CD4-positive, alpha-beta T cell treated with Interleukin-4 for 1 hour (primary cell): ENCODE results near the gene TRIM8.

Experiments
- DNase-seq, 2 donors: peaks; one replicate each; pipeline ENCODE4 v3.0.0-alpha.2; 2020 to 2022

Gene TRIM8

DNA sequence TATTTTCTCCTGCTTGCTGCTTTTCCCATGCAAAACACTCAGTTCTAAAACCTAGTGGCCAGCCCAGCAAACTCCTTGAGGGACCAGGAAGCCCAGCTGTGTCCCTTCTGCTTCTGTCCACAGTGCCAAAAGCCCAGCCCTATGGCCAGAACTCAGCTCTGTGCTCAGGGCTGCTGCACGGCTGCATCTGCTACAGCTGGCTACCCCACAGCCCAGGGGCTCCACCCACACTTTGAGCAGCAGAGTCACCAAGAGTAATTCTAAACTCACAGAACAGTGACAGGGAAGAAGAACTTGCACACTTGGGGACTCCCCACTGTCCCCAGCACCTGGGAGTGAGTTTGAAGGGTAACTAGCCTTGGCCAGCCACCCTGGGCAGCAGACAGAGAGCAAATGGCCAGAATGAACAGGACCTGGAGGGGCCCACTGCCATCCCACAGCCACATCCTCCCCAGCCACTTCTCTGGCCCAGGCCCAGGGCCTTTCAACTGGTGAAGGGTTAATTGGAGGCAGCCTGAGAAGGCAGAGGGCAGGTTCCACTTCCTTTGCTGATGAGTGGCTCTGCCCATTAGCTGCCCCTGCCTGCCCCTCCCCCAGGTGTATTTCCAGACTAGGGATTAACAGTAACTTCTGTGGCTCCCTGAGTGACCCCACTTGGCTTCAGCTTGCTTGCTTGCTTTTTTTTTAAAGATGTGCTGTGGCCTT, 28.1 kb upstream of the TRIM8 start:
- no peak for DNase-seq

DNA sequence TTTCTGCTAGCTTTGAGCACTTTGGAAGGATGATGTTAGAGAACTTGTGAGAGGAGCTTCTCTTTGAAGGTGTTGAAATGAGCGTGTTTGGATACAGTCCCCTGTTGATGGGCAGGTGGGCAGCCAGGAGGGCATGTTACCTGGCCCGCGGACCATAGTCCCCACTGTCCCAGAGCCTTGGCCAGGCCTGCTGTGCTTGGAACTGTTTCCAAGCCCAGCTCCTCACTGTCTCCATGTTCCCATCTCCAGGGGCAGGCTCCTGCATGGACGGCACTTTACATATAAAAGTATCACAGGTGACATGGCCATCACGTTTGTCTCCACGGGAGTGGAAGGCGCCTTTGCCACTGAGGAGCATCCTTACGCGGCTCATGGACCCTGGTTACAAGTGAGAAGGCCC, 27.2 kb upstream of the TRIM8 start:
- no peak for DNase-seq

DNA sequence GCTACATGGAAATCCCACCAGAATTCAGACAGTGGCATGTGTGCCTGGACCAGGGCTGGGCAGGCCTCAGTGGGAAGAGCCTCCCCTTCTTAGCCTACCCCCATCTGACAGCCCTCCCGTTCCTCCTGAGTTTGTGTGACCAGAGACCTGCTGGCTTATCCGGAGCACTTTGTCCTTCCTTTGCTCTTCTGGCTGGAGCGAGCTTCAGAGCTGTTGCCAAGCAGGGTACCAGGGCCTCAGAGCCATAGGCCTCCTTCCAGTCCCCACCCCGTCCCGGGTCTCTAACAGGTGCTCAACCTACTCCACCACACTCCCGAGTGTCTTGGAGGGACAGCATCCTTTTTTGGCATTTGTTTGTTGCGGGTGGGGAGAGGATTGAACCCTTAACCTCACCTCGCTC, 26.5 kb upstream of the TRIM8 start:
- no peak for DNase-seq

DNA sequence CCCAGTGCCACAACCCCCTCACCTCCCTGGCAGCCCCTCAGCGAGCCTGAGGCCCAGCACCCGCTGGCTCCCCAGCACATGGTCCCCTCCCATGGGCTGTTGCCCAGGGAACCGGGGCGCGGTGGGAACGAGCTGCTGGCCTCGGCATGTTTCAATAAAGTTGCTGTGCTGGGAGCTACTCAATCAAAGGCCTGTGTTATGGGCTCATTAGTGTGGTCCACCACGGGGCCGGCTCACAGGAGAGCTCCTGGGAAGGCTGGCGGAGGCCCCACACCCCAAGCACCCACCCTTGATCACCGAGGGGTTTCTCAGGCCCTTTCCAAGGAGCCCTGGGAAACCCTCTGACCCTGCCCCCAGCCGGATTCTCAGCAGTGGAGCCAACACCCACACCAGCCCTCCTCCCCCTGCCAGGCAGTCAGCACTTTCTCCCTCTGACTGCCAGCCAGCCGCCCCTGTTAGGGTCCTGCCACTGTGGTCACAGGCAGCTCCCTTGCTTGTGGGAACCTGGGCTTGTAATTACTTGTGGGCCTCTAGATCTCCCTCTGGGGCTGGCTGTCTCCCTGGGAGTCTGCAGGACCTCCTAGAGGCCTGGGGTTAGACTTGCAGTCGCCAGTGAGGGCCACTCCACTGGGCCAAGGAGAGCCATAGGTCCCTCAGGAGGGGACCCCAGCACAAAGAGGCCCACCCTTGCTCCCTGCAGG, 24.8 kb upstream of the TRIM8 start:
- no peak for DNase-seq

DNA sequence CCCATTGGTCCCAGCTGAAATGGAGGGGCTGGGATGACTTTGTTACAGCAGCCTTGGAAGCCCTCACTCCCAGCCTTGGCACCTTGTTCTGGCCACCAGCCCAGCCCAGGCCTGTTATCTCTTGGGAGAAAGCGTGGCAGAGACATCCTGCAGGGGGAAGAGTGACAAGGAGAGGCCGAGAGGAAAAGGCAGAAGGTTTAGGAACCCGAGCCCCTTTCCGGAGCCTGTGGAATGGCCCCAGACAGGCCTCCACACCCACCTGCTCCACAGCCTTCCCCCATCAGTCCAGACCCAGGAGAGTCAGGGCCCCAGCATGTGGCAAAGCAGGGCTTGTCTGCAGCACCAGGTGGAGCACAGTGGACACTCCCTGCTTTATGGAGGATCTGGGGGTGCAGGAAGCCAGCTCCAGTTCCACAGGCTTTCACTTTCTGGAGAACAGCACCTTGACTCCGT, 24.1 kb upstream of the TRIM8 start:
- DNase-seq: no peak

DNA sequence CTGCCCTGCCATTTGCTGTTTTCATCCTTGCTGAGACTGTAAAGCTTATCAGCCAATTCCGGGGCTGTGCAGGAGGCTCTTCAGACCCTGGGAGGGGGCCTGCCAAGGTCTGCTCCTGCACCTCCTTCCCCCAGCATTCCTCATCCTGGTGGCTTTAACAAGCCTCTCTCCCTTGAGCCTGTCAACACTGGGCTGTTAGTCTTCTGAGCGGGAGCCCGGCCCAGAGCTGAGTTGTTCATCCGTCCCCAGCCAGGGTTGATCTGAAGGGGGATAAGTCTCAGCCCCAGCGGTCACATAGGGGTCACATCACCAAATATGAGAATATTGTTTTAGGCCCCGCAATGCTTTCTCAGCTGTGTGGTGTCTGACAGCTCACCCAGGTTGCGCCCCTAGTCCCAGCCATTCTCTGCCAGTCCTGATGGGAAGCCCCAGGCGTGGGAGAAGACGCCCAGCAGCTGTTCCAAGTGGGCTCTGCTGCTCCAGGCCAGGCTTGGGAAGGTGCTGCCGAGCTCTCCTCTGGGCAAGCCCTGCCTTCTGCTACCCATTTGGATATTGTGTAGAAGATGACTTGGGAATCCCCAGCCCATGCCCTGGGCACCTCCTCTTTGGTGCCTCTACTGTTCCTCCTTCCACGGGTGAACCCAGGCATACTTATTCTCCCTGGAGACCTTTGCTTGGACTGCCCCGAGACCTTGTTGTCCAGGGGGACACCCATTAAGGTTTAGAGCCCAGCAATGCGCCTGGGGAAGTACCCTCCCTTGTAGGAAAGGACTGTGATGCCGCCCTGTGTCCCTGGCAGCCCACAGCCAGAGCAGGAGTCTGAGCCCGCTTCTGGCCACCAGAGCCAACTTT, 23.5 kb upstream of the TRIM8 start:
- no peak for DNase-seq

DNA sequence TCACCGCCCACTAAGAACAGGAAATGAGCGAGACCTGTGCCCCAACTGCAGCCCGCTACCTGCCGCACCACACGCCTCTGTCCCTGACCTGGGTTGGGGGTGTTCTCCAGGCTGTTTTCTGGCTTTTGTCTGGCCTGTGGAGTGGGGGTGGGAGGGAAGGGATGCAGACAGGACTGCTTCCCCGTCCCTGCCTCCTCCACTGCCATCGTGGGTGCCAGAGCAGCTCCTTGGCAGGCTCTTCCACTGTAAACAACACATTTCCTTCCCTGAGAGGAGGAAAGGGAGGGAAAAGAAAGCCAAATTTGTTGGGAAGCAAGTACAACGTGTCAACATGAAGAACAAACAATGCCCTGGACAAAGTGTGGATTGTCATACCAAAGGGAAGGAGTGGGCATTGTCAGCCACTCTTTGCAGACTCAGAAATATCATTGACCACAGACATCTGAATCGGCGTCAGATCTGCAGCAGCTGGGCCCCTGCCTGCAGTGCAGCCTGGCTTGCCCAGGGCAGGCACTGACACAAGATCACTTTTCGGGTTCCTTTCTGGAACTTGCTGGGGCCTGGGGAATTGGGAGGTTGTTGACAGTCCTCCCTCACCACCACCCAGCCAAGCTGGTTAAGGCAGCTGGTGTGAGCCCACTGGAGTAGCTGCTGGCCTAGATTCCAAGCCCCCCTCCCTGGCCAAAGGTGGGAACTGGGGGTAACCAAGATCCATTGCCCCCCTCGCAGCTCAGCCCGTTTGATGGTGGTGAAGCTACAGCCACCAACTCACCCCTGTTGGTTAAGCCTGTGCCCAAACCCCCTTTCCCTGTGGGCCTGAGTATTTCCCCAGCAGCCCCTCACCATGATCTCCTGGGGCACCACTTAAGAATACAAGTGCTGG, 22.6 kb upstream of the TRIM8 start:
- no peak for DNase-seq

DNA sequence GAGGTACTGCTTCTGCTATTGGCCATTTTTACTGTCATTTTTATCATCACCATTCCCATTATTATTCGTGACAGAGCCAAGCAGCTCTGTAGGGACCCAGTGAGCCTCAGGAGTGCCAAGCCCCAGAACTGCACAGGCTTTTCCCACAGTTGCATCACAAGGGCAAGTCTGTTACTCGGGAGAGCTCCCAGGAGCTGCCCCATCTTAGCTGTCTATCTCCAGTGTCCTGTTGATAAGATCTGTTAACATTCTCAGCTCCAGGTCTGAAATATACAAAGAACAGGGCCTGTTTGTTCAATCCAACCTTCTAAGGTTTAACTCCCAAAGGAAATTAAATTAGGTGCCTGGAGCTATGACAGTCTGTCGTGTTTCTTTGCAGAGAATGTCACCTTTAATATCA, 20.2 kb upstream of the TRIM8 start:
- DNase-seq: no peak

DNA sequence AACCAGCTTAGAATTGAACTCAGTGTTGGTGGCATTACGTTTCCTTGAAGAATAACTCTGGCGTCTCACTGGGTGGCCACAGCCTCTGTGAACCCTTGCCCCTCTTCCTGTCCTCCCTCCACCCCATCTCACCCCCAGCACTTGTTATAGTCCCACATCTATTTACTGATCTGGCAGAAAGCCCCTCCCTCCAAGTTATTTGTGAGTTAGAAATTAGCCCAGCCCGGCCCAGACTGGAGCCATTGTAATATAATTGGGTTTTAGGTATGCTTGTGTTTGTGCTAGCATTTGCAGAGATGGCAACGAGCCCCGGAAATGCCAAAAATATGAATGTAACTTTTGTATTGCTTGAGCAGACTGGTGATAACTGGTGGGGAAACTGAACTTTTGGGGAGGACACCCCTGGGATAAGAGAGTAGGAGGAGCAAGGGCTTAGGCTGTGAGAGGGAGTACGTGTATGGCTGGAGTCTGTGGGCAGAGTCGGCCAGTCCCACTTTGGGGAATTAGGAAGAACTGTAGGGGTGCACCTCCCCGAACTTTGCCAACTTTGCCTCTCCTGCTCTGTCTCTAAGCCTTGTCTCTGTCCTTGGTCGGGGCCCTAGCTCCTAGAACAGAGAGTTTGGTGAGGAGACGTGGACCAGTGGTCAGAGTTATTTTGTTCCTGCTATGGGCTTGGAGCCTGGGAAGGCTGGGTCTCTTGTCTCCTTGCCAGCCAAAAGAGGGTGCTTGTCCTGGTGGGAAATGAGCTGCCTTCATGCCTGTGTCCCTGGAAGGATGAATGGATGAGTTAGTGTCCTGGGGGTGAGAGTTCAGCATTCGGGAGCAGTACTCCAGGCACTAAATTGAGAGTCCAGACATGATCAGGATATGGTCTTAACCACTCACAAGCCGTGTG, 19.3 kb upstream of the TRIM8 start:
- DNase-seq: no peak

DNA sequence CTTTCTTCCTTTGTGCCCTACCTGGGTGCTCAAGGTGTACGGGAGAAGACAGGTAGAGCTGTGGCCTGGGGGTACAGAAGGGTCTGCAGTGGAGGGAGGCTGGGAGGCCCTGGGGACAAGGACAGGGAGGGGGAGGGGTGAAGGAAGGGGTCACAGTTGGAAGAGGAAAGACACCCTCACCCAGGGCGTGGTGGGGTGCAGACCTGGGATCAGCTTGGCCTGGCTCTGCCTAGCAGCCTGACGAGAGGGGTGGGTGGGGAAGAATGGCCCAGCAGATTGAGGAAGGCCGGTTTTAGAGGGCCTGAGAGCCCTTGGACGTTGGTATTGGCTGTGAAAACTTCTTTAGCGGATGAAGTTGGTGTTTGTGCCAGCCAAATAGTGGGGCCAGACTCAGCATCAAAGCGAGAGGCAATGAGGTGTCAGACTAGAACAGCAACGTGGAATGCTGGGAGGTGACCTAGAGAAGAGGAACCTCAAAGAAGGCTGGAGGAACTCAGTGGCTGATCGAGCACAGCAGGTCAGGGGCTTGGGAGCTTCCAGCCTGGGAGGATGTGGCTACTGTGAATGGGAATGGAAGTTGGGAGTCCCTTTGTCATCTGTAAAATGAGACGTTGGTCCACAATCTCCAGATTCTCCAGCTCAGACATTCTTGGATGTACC, 18.1 kb upstream of the TRIM8 start:
- DNase-seq: no peak

DNA sequence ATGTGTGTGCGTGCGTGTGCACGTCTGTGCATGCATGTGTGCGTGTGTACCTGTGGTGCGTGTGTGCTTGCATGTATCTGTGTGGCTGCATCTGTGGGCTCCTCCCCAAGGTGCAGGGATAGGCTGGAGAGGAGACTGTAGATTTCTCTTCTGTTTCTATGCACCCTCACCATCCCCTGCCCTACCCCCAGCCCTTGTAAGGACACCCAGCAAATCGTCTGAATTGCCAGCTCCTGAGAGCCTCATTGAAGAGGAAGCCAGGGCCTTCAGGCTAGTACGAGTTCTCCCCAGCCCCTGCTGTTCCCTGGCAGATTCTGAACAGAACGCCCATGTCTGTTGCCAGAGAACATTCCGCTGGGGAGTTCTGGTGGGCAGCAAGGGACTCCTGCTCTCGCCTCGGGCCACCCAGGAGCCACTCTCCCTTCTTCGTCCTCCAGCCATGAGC, 17.0 kb upstream of the TRIM8 start:
- DNase-seq: no peak

DNA sequence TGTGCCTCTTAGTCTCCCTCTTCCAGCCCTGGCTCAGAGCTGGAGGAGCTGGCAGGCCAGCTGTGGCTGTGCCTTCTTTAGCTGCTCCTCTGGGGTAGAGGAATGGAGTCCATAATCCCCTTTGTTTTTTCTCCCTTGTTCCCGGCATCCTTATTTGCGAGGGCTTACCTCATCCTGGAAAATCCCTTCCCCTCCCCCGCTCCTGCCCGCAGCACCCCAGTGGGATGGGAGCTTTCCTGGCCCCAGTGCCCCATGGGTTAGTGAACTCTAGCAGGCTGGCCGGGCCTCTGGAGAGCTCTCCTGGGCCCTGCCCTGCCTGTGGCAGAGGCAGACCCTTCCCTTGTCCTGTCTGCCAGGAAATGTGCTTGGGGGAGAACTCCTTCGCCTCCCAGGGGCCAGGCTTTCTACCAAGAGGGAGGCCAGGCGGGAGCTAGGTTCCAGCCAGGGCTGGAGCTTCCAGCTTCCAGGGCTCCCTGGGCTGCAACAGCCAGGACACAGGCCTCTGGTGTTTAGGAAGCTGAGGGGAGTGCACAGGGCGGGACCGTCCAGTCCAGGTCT, 16.5 kb upstream of the TRIM8 start:
- no peak for DNase-seq

DNA sequence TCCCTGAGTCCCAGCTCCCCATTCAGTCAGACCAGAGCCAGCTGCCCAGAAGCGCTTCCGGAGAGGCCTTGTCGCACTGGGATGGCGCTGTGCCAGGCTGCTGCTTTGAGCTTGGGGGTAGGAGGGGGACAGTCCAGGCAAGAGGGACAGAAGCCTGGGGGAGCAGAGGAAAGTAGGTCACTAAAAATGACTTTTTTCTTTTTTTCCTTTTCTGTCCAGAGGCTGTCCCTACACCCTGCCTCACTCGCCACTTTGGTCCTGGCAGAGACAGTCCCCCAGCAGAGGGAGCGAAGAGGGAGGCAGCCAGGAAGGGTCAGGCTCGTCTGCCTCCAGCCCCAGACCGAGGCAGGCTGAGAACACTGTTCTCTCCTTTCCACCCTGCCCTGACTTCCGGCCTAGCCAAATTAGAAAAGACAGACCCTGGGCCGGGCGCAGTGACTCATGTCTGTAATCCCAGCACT, 15.8 kb upstream of the TRIM8 start:
- no peak for DNase-seq

DNA sequence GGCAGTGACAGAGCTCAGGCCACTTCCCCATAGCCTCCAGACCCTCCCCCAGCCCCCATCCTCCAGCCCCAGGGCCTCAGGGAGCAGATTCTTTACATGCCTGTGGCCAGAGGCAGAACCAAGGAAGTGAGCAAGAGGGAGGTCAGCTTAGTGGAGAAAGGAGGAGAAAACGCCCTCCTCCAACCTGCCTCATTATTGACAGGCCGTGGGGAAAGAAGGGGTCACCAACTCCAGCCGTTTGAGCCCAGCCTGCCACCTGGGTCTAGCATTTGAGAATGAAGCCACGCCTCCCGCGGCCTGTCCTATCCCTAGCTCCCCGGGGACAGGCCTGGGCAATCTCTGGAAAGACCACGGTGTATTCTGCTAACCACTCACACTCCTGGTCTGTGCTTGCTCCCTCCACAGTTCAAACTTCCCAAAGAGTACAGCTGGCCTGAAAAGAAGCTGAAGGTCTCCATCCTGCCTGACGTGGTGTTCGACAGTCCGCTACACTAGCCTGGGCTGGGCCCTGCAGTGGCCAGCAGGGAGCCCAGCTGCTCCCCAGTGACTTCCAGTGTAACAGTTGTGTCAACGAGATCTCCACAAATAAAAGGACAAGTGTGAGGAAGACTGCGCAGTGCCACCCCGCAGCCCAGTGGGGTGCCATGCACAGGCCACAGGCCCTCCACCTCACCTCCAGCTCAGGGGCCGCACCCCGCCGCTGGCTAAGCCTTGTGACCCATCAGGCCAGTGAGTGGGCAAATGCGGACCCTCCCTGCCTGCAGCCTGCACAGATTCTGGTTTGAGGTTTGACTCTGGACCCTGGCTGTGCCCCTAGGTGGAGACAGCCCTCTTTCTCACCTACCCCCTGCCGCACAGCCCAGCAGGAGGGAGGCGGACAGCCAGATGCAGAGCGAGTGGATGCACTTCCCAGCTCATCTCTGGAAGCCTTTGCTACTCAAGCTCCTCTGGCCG, 14.3 kb upstream of the TRIM8 start:
- no peak for DNase-seq

DNA sequence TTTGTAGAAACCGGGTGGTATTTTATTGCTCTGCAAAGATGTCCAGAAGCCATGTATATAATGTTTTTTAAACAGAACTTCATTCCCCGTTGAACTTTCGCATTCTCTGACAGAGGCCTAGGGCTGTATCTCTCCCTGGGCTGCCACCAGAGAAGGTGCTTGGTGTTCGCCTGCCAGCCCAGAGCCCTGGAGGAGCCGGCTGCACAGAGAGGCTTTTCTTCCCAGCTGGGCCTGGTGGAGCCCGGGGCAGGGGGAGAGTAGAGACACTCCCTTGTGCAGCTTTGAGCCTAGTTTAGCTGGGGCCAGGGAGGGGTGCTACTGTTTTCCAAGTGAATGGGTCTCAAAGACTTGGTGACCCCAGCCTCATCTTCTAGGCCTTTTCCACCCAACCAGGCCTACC, 13.6 kb upstream of the TRIM8 start:
- no peak for DNase-seq

DNA sequence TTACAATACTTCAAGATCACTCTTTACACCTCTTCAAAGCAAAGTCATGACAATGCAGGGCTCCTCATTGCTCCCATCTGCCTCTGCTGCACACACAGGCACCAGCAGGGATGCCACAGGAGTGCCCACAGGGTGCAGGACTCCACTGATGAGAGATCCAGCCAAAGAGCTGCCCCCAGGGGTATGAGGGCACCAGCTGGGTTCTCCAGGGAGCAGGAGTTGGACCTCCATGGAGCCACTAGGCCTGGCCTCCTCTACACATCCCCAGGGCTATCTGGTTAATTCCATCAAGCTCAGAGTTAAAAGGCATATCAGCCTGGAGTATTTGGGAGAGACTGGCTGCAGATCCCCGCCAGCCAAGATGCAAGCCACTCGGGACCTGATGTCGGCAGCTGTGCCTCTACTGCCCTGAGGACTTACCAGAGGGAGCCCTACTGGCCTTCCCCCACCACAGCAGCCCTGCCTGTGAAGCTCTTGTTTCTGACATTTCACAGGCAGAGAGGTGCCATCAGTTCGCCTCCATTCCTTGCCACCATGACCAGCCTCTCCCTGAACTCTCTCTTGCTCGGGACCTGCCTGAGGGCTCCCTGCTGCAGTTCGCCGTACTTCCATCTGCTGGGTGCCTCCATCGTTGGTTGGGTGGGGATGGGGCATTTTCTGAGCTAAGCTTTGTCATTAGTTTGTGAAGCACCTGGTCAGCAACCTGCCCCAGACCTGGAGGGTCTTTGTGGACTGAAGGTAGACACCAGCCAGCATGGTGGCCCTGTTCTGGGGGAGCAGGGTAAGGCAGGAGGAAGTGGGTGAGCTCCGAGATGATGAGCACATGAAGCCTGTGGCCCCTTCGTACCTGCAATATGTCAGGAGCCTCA, 12.5 kb upstream of the TRIM8 start:
- no peak for DNase-seq

DNA sequence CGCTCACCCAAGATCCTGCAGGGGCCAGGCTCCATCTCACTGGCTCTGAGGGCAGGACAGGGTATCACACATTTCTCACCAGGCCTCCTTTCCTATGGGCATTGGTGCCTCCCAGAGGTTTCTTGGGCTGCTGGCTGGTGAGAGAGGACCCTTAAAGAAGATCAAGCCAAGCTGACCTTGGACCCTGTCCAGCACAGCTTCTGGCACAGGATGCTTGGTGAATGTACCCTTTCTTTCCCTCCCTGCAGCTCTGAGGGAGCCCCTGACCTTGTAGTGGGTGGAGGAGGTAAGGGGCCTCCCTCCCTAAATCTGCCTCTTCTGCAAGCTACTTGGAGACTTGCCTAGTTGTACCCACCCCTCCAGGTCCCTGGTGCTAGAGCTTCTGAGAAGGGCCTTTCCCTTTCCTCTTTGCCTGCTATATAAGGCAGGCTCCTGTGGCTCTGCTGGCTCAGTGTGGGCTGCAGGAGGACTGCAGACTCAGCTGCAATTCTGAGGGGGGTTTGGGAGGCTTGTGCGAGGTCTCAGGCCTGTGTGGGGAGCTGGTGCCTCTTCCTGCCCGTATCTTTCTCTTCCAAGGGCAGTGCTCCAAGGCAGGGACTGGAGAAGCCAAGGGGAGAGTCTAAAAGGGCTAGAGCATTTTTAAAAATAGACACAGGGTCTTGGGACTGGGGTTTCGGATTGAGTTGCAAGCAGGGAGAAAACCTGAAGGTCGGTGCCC, 11.7 kb upstream of the TRIM8 start:
- no peak for DNase-seq

DNA sequence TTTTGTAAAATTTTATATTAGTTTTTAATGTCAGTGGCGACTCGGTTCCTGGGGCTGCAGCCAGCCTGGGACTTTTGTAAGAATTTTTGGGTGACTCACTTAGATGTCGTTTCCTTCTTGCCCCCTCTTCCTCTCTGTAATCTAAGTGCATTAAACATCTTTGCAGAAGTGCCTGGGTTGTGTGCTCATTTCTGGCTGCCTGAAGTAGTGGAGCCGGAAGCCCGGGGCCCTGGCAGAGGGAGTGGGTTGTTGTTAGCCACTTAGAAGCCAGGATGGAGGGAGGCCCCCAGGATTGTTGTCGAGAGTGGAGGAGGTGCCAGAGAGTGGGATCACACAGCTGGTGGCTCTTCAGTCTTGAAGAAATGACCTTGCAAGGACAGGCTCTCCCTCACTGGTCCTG, 11.0 kb upstream of the TRIM8 start:
- peak; percentile 21 to 57 for DNase-seq
